Mucosa of rectum (tissue), 2 donors: ENCODE measurements around the gene CLEC16A.

Source experiments
- H3K27ac ChIP-seq, 2 donors: one replicate each; pipeline ENCODE4 v1.7.0; 2013; ENCODE audit warnings: inconsistent platforms in 2 of 2, low read depth in 2 of 2, low read length in 2 of 2
- H3K27me3 ChIP-seq, 2 donors: one replicate each; pipeline ENCODE4 v1.7.0; 2013; ENCODE audit warnings: low read length in 2 of 2; ENCODE audit not compliant: control insufficient read depth in 2 of 2, insufficient read depth in 2 of 2
- H3K36me3 ChIP-seq, 2 donors: one replicate each; pipeline ENCODE4 v1.7.0; 2013; ENCODE audit warnings: low read length in 2 of 2; ENCODE audit not compliant: control insufficient read depth in 2 of 2, insufficient read depth in 2 of 2
- H3K4me1 ChIP-seq, 2 donors: one replicate each; pipeline ENCODE4 v1.7.0; 2013; ENCODE audit warnings: low read length in 2 of 2, mild to moderate bottlenecking in 1 of 2; ENCODE audit not compliant: control insufficient read depth in 2 of 2, insufficient read depth in 2 of 2
- H3K4me3 ChIP-seq, 2 donors: one replicate each; pipeline ENCODE4 v1.7.0; 2013; ENCODE audit warnings: low read length in 2 of 2
- H3K9ac ChIP-seq, 2 donors: one replicate each; pipeline ENCODE4 v1.7.0; 2013; ENCODE audit warnings: low read length in 2 of 2, low read depth in 1 of 2, mild to moderate bottlenecking in 1 of 2
- H3K9me3 ChIP-seq, 2 donors: one replicate each; pipeline ENCODE4 v1.7.0; 2013; ENCODE audit warnings: low read length in 2 of 2; ENCODE audit not compliant: control insufficient read depth in 2 of 2
- donor health status: healthy.
- donor health status: Normal muscosa, but diverticular disease.

The CLEC16A gene

DNA sequence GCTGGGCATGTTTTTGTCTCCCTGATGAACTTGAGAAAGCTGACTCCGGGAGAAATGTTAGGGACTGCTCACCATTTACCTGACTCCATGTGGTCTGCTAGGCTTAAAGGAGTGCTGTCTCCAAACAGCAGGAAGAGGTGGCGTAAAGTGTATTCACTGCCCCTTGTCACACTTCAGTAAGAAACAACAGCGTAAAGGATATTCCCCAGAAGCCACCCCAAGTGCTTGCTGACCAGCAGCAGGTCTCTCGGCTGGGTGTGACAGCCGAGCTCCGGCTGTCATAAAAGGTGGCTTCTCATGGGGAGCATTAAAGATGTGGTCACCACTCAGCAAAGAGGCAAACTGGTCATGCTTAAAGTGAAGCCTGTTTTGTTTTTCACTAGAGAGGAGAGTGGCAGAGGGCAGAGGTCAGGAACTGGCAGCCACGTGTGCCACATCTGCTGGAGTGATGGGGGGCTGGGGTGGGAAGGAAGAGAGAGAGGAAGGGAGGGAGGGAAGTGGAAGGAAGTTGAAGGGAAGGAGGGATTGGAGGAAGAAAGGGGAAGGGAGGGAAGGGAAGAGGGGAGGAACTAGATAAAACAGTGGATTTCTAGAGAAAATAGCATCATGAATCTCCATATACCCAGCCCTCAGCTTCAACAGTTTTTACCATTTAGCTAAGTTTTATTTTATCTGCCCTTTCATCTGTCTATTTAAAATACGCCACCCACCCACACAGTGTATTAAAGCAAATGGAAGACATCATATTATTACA is 119.3 kb downstream of the CLEC16A start:
- Histone ChIP-seq H3K4me1 (no peaks in the 10 kb centered on the region), H3K36me3 (peaks cover 15 to 29% of the 10 kb centered on the region in 2 donors), H3K9ac (no peak overlapping the region), H3K9me3 (no peaks in the 10 kb centered on the region), H3K27ac (no peak overlapping the region), H3K27me3 (no peaks in the 10 kb centered on the region), H3K4me3 (no peak overlapping the region)

DNA sequence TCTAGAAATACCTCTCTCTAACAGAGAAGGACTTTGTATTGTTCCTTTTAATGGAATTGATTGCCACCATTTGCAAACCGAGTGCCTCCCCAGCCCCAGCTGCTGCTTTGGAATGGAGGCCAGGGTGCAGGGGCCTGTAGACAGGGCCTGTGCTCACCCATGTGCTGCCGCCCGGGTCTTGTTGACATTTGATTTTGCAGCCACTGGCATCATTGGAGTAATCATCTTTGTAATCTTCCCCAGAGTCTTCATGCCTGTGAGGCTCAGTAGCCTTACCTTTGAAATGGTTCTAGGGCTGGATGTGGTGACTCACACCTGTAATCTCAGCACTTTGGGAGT is 119.8 kb downstream of the CLEC16A start:
- Histone ChIP-seq H3K4me1 (no peaks in the 10 kb centered on the region), H3K27me3 (no peaks in the 10 kb centered on the region), H3K9ac (no peak overlapping the region), H3K4me3 (no peak overlapping the region), H3K36me3 (peaks cover 13 to 29% of the 10 kb centered on the region in 2 donors), H3K27ac (no peak overlapping the region), H3K9me3 (no peaks in the 10 kb centered on the region)

DNA sequence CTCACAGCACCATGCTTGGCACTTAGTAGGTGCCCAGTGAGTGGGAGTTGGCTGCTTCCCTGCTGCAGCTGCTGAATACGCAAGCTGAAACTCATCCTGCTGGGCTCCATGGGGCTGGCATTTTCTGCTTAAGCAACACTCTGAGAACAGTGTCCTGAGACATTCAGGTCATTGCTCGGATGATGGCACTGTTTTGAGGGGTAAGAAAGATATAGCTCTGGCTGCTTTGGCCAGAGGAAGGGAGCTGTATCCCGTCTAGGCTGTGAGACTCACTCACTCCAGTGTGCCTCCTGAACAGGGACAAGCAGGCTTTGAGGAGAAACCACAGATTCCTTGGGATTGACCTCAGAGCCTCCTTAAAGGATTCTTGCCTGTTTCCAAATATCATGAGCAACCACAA is 120.5 kb downstream of the CLEC16A start:
- Histone ChIP-seq H3K27me3 (no peaks in the 10 kb centered on the region), H3K4me1 (no peaks in the 10 kb centered on the region), H3K9me3 (no peaks in the 10 kb centered on the region), H3K36me3 (peaks cover 13 to 29% of the 10 kb centered on the region in 2 donors), H3K27ac (no peak overlapping the region), H3K9ac (no peak overlapping the region), H3K4me3 (no peak overlapping the region)

DNA sequence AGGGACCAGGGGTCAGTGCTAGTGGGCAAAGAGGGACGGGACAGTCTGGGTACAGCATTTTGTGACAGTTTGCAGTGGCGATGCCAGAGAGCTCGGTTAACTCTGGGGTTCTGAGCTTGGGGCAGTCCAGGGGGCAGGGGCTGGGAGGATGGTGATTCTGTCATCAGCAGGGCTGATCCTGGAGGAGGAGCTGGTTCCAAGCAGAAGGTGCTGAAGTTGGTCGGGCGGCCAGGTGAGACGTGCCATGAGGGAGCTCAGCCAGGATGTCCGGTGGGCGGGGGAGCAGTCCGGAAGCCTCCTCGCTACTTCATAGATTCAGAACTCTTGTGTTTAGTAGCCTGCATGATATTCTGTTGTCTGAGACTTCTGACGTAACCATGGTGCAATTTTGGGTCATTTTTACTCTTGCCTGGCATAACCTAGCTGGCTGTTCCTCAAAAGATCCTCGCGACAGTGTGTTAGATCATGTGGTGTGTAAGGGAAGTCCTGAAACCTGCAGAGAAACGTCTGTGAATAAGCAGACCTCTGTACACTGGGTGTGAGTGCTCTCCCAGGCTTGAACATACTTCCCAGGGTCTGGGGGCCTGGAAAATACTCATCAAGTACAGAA is 122.0 kb downstream of the CLEC16A start:
- Histone ChIP-seq H3K9me3 (no peaks in the 10 kb centered on the region), H3K27ac (no peak overlapping the region), H3K4me1 (no peaks in the 10 kb centered on the region), H3K36me3 (peaks cover 7 to 22% of the 10 kb centered on the region in 2 donors), H3K27me3 (no peaks in the 10 kb centered on the region), H3K9ac (no peak overlapping the region), H3K4me3 (no peak overlapping the region)

DNA sequence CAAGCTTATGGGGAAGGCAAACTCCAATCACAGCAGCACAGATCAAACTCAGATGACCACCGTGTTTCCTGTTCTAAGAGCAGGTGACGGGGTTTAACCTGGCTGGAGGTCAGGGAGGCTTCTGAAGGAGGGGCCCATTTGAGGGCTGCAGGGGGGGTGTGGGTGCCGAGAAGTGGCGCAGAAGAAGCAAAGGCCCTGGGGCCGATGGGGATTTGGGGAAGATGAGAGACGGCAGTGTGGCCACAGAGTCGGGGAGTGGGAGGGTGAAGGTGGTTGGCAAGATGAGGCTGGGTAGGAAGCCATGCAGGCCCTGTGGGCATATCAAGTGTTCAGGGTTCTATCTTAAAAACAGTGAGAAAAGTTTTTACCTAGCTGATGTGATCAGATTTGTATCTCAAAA is 122.9 kb downstream of the CLEC16A start:
- Histone ChIP-seq H3K36me3 (peaks cover 2 to 17% of the 10 kb centered on the region in 2 donors), H3K27me3 (no peaks in the 10 kb centered on the region), H3K27ac (no peak overlapping the region)

DNA sequence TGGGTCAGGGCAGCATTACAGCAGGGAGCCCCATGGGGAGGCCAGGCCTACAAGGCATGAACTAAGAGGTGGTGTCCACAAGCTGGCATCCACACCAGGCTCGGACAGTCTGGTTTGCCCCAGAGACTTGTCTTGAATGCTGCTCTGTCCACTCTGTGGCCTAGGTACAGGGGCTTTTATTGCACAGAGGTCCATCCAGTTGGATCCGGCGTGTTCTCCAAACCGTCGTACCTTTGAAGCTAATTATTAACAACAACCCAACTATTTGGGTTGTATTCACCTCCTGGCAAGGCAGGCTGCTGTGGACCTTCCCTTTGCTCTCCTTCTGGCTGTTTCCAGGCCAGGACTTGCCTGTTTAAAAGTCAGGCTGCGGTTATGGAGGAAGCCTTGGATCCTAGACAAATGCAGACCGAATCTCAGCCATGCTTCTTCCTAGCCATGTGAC is 123.4 kb downstream of the CLEC16A start:
- peaks cover 2 to 17% of the 10 kb centered on the region in 2 donors for H3K36me3 ChIP-seq

More for the DNA sequence above, 122.9 kb downstream of the CLEC16A start:
- H3K4me3 ChIP-seq: no peak overlapping the region
- H3K9me3 ChIP-seq: no peaks in the 10 kb centered on the region
- no peaks in the 10 kb centered on the region for H3K4me1 ChIP-seq
- H3K9ac ChIP-seq: no peak overlapping the region

DNA sequence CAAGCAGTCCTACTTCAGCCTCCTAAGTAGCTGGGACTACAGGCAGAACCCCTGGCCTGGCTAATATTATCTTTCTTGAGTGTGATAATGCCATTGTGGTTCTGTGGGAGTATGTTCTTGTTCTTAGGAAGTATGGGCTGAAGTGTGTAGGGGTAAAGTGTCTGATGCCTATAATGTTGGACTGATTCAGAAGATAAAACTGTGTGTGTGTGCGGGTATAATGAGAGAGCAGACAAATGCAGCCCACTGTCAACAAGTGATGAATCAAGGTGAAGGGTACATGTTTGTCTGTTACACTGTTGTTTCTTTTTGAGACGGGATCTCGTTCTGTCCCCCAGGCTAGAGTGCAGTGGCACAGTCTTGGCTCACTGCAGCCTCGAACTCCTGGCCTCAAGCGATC is 127.5 kb downstream of the CLEC16A start:
- Histone ChIP-seq H3K4me3 (no peak overlapping the region), H3K27me3 (no peaks in the 10 kb centered on the region), H3K9me3 (no peaks in the 10 kb centered on the region), H3K4me1 (peaks cover 0 to under 1% of the 10 kb centered on the region in 2 donors), H3K9ac (no peak overlapping the region), H3K36me3 (peaks cover 6 to 11% of the 10 kb centered on the region in 2 donors), H3K27ac (no peak overlapping the region)

More for the DNA sequence above, 123.4 kb downstream of the CLEC16A start:
- no peak overlapping the region for H3K9ac ChIP-seq
- no peak overlapping the region for H3K4me3 ChIP-seq
- no peaks in the 10 kb centered on the region for H3K4me1 ChIP-seq
- H3K9me3 ChIP-seq: no peaks in the 10 kb centered on the region
- no peaks in the 10 kb centered on the region for H3K27me3 ChIP-seq
- H3K27ac ChIP-seq: no peak overlapping the region

DNA sequence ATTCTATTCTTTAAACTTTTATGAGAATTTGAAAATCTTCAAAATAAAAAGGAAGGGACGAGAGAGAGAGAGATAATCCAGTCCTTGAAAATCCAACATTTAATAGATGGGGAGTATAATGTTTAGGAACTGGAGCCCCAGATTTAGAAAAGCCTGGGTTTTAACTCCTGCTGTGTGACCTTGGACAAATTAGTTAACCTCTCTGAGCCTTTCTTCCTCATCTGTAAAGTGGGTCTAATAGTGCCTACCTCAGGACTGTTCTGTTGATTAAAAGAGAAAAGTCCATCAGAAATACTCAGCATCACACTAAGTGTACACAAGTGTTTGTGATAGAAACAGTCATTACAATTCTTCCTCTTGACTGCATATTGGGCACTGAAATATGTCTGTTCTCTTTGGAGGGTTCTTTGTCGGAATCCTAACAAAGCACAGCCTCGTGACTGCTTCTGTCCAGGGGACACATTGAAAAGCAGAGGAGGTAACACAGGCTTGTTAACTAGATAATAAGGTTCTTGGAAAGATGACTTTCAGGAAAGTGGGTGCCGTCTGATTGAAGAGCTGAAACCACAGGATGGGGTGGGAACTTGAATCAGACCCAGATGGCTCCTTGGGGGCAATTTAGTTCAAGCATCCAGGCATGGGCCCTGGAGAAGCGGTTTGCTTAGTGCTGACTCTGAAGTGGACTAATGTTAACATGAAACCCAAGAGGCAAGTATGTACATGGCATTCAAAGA is 128.2 kb downstream of the CLEC16A start:
- H3K27ac ChIP-seq: no peak overlapping the region
- H3K27me3 ChIP-seq: no peaks in the 10 kb centered on the region
- no peak overlapping the region for H3K4me3 ChIP-seq
- H3K36me3 ChIP-seq: peaks cover 6 to 11% of the 10 kb centered on the region in 2 donors
- H3K9ac ChIP-seq: no peak overlapping the region
- peaks cover 2 to 3% of the 10 kb centered on the region in 2 donors for H3K4me1 ChIP-seq
- no peaks in the 10 kb centered on the region for H3K9me3 ChIP-seq

DNA sequence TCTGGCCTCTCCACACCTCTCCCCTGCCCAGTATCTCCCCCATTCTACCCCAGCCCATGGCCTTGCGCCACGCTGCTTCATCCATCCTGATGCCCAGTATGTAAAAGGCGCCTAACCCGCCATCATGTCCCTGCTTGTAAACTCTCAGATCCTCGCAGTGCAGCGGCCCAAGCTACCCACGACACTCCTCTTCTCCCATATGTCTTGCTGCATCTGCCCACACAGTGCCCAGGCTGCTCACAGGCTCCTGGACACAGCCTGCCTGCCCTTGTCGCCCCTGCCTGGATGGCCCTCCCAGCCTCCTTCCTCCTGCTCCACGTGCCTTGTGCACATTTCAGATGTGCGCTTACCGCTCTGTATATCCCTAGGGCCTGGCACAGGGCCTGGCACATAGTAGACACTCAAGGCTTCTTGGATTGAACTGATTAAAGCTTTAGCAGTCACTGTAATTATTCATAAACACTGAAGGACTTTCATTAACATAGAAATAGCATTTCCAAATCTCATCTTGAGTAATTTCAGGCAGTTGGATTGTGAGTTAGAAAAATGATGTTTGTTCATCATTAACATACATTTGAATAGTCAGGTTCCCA is 129.1 kb downstream of the CLEC16A start:
- H3K27ac ChIP-seq: no peak overlapping the region
- no peak overlapping the region for H3K4me3 ChIP-seq
- H3K27me3 ChIP-seq: no peaks in the 10 kb centered on the region
- peaks cover 6 to 8% of the 10 kb centered on the region in 2 donors for H3K36me3 ChIP-seq
- H3K9me3 ChIP-seq: no peaks in the 10 kb centered on the region
- H3K9ac ChIP-seq: no peak overlapping the region
- peaks cover 8 to 9% of the 10 kb centered on the region in 2 donors for H3K4me1 ChIP-seq

DNA sequence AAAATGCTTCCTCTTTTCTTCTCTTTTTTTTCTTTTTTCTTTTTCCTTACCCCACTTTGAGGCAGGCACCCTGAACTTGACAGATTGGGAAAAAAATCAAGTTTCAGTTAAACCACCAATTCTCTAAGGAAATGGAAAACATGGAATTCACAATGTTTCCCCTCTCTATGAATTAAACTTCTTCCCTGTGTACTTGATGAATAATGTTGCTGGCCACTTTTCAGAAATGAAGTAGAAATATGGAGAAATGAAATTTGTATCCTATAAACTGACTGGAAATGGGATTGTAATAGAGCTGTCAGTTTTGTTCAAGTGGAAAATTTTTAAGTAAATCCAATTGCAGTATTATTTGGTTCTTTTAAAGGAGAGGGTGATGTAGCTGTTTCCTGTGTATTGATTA is 129.8 kb downstream of the CLEC16A start:
- Histone ChIP-seq H3K4me1 (peaks cover 14 to 15% of the 10 kb centered on the region in 2 donors), H3K27me3 (no peaks in the 10 kb centered on the region), H3K9me3 (no peaks in the 10 kb centered on the region), H3K9ac (no peak overlapping the region), H3K36me3 (peaks cover 6 to 8% of the 10 kb centered on the region in 2 donors), H3K4me3 (no peak overlapping the region), H3K27ac (no peak overlapping the region)
